HG03565 (cell line): ENCODE results near the gene ATXN1.
"Not testable (repeated sequence)": the region's sequence is repeated elsewhere in the genome, so short reads cannot be mapped to it uniquely, and the experiment has no call there.

Experiments used
- ATAC-seq: cut with Tn5 transposase; IDR thresholded peaks from one replicate; pipeline ENCODE4 v1.9.1; 2021; ENCODE audit warnings: mild to moderate bottlenecking, moderate library complexity; ENCODE audit not compliant: unreplicated experiment

ATXN1 gene

GRCh38 chr6:16725145-16725864, 36.0 kb downstream of the ATXN1 start:
- no peak for ATAC-seq

- no peak for ATAC-seq
These were observed 37.4 kb downstream of the ATXN1 start for GRCh38 chr6:16723826-16724225.

DNA sequence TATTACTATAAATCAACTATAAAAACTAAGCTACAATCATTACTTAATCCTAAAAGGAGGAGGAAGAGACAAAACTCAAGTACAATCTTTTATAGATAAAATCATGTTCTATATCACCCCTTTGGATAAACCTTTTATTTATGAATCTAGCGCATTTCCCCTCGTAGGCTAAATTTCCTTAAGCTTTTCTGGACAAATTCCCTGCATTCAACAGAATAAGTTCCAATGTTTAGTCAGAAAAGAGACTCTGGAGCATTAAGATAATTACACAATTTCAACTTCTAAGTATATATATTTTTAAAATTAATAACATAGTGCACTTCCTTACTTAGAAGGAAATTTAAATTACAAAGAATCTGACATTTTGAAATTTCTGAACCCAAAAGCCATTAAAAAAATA, 37.9 kb downstream of the ATXN1 start:
- ATAC-seq = no peak

DNA sequence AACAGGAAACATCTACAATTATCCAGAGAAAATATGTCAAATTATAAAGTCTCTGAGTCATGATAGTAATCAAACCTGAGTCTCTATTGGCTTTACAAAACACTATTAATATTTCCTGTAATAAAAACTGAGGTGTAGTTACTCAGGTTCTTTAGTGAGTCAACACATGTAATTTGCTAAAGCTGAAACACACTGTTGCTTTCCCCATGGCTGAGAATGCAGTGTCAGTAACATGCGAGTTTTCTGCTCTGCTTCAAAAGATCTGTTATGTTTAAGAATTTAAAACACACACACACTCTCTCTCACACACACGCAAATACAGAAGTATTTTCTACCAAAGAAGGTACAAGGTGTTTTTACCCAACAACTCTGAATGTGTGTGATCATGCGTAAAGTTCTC, 38.6 kb downstream of the ATXN1 start:
- ATAC-seq = no peak

DNA sequence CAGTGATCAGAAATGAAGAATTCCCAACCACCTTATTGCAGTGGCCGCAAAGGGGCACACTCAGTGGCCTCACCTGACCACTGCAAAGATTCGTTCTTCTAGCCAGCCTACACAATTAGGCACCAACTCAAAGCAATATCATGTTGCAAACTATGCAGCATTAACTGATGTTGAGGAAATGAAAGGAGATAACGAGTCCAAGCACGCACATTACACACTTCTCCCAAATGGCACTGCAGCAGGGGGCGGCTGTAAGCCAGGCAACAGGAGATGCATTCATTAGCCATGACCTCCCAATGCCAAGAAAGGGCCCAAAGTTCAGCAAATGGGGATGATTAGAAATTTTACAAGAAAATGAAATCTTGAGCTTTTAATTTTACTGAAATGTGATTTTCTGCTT, 39.3 kb downstream of the ATXN1 start:
- no peak for ATAC-seq

GRCh38 chr6:16720861-16721260, 40.4 kb downstream of the ATXN1 start:
- ATAC-seq = no peak

- ATAC-seq = no peak
These were observed 41.8 kb downstream of the ATXN1 start for GRCh38 chr6:16719488-16719887.

DNA sequence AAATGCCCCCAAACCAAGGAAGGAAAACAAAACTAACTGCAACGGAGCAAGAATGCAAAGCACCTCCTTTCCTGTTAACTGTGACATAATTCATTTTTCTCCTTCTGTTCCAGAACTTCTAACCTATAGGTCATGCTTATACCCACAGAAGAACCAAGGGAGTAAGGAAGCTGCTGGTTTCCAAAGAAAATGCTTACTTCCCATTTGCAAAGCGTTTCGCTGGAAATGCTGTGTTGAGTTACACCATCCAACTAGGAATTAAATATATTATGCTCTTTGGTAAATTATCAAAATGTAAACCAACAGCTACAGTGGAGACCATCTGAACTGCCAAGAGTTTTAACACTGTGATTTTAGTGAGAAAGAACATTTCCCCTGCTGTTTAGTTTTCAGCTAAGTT, 42.9 kb downstream of the ATXN1 start:
- no peak for ATAC-seq

GRCh38 chr6:16717275-16717942, 43.9 kb downstream of the ATXN1 start:
- ATAC-seq = no peak

DNA sequence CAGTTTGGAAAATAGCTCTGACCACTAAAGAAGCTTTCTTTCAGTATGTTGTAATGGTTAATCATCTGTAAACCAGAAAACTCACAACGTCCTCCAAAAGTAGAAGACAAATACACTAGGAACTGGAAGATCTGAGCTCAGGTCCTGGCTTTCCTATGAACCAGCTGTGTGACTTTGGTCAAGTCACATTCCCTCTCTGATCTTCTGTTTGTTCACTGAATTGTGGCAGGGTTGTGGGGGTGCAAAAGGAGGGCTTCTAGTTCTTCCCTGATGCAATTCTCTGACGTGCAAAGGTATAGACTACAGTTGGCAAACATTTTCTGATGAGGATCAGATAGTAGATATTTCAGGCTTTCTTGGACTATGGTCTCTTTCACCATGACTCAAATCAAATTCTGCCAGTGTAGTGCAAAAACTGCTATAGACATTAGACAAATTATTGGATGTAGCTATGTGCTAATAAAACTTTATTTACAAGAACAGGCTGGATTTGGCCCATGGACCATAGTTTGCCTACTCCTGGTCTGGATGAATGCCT, 44.9 kb downstream of the ATXN1 start:
- ATAC-seq = no peak

GRCh38 chr6:16713597-16713996, 47.7 kb downstream of the ATXN1 start:
- ATAC-seq = no peak

DNA sequence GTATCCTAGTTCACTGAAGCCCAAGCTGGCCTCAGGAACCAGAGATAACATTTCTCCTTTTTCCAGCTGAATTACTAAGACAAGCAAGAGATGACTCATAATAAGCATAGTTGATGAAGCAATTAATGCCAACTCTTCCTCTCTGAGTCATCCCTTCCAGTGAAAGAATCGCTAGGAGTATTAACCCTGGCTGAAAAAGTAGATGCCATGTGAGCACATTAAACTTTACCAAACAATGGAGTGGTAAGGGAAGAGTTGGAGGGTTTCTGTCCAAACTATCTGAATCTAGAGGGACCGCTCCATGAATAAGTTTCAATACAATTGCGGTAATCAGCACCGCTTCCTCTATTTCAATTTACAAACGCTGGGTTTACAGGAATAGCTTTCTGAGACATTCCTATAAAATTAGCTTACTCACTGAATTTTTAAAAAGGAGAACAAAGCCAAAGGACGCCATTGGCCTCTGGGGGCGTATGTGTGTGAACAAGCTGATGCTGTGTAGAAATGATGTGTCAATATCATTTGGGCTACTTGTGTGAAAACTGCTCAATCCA, 48.3 kb downstream of the ATXN1 start:
- no peak for ATAC-seq

- peak; percentile 66 for ATAC-seq
These were observed 48.9 kb downstream of the ATXN1 start for GRCh38 chr6:16712255-16712930.

DNA sequence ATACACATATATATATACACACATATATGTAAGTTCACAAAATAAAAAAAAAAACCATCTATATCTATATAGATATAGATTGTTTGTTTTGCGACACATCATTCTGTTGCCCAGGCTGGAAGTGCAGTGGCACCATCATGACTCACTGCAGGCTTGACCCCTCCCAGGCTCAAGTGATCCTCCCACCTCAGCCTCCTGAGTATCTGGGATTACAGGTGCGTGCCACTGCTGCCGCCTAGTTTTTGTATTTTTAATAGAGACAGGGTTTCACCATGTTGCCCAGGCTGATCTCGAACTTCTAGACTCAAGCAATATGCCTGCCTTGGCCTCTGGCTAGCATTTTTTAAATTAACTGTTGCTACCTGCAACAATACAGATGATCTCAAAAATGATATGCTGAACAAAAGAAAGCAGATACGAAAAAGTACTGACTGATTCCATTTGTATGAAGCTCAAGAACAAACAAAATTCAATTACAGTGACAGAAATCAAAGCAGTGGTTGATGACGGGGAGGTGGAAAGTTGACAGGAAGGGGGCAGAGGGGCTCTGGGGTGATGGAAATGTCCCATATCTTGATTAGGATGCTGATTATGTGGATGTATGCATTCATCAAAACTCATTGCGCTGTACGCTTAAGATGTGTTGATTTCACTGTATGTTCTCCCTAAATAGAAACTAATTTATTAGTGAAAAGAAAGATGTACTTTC, 49.6 kb downstream of the ATXN1 start:
- no peak for ATAC-seq

GRCh38 chr6:16706911-16707783, 54.1 kb downstream of the ATXN1 start:
- no peak for ATAC-seq

DNA sequence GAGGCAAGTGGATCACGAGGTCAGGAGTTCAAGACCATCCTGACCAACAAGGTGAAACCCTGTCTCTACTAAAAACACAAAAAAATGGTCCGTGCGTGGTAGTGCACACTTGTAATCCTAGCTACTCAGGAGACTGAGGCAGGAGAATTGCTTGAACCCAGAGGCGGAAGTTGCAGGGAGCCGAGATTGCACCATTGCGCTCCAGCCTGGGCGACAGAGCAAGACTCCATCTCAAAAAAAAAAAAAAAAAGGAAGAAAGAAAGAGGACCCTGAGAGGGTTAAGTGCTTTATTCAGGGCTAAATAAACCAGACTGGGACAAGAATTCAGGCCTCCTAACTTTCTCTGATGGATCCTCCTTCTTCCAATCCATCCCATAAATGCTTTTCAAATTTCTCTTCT, 54.8 kb downstream of the ATXN1 start:
- not testable (repeated sequence) for ATAC-seq

DNA sequence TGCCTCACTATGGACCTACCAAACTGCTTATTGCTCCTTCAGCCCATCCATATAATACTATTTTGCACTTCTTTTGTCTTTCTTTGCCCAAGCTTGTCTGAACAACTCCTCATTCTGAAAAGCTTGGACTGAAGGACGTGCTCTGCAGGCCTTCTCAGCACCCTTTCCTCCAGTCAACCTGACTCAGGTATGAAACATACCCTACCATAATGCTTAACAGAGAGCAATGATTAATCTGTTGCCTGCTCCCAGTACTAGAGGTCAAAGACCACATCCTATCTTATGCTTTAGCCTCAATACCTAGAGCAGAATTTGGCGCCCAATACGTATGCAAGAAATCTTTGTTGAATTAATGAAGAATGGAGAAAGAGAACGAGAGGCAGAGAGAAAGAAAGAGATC, 55.2 kb downstream of the ATXN1 start:
- no peak for ATAC-seq

DNA sequence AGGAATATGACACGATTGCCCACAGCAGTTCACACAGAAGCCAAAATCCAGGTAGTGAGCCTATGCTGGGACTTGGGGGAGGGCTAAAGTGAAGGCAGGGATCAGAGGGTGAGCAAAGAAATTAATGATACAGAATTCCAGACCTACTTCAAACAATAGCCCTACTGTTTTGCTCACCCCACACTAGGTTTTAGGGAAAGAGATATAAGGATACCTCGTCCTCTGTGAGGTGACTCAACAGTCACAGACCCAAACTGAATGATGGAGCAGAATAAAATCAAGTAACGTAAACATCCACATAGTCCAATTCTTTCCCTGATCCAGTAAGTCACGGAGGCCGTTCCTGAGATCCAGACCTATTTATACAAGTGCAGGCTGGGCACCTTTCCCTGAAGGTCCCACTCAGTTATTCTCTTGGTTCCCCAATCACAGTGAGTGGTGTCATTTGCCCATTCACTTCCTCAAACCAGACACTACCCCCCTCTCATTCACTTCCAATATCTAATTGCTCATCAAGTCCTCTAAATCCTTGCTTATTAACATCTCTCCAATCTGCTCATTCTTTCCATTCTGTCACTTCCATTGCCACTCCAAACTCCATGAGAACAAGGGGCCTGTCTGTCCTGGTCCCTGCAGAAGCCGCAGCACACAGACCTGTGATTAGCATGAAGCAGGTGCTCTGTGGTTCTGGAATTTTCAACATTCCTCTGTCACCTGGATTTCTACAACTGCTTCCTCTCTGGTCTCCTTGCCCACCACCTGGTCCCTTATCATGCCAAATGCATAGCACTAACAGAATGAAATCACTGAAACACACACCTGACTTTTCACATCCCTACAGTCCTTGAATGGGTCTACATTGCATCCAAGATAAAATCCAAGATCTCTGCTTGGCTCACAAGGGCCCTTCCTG, 55.9 kb downstream of the ATXN1 start:
- no peak for ATAC-seq
